ENCODE measurements around the gene CADM2.
"Not testable (repeated sequence)": the region's sequence is repeated elsewhere in the genome, so short reads cannot be mapped to it uniquely, and the experiment has no call there.

The CADM2 gene

DNA sequence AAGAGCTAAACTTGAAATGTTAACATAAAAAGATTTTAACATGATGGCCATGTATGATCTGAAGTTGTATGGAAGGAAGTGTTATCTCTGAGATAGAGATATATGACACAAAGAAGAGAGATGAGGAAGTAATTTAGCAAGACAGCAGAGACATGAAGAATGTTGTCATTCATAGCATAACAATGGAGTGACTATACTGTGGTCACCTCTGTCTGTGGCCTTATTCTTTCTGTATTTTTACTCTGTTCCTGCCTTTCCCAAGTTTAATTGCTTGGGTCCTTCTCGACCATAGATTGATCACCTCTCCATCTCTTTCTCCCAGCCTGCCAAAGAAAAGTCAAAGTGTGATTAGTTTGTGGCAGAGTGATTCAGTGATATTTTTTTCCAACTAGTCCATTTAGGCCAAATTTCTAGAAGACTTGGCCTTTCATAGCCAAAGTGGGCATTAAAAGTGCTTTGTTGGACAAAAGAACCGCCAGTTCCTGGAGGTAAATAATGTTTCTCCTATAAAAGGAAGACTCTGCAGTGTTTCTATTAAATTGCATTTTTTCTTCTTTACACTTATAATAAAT lies 711.9 kb downstream of the CADM2 start:
- no peak for DNase-seq (ENCODE audit: low read depth)

DNA sequence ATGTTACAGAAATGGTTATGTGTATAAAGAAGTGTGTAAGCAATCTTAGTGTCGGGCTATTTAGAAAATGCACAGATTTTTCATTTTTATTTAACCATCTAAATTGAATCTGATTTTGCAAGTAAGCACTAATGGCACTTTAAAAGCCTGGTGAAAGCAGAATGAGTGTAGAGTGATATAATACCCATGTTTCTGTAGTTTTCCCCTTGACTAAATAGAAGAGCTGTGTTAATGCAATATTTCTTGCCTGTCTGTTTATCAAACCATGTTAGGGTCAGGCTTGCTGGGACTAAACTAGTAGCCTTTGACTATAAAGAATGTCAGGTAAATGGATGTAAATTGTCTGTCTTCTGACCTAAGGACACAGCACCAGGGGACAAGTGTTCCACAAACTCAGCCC lies 714.0 kb downstream of the CADM2 start:
- DNase-seq (ENCODE audit: low read depth) = no peak

DNA sequence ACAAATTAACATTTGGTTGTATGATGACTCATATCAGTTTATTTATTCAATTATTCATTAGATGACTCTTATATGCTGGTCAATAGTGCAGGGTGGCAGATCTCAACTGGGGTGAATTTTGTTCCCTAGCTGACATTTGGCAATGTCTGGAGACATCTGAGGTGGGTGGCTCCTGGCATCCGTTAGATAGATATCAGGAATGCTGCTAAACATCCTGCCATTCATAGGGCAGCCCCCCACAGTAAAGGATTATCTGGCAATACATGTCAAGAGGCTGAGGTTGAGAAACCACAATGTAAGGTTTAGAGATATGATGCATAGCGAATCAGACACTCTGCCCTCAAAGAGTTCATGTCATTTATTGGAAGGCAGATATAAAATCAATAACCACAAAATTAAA lies 719.9 kb downstream of the CADM2 start:
- no peak for DNase-seq (ENCODE audit: low read depth)

DNA sequence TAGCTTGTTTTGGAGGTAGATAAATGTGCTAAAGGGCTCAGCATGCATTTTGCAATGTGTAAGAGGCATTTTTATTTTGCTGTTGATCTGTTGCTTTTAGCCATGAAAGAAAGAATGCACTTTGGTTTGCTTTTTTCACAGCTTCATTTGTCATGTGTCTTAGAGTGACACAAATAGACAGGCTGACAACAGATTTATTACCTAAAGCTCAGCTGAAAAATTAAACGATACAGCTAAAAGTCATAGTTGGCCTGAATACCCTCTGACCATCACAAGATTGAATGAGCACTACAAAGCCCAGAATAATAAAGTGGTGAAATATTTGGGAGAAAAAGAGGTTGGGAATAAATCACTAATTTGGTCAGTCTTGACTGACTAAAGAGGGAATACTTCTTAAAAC lies 723.1 kb downstream of the CADM2 start:
- DNase-seq (ENCODE audit: low read depth) = no peak

DNA sequence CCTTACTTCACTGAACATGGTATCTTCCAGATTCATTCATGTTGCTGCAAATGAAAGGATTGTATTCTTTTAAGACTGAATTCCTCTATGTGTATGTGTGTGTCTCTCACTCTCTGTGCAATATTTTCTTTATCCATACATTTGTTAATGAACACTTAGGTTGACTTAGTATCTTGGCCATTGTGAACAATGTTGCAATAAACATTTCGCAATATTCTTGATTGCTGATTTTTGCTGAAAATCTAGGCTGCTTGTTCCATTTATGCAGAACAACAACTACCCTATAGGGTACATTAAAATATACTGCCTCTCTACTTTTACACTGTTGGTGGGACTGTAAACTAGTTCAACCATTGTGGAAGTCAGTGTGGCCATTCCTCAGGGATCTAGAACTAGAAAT lies 732.4 kb downstream of the CADM2 start:
- DNase-seq (ENCODE audit: low read depth) = no peak

DNA sequence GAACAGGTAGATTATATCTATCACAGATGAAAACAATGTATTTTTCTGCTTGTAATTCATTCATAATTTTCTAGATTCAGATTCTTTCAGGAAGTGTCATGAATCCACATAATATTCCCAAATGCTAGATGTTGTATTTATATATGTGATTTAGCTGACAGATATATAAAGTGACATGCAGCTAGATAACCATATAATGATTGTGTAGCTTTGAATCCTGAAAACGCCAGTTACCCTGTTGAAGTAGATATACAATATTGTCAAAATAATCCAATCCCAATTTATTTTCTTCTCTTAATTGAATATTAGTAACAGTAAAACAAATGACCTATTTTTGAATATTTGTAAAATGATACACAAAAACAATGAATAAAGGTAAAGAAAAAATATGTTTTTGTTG lies 738.4 kb downstream of the CADM2 start:
- DNase-seq (ENCODE audit: low read depth) = no peak

DNA sequence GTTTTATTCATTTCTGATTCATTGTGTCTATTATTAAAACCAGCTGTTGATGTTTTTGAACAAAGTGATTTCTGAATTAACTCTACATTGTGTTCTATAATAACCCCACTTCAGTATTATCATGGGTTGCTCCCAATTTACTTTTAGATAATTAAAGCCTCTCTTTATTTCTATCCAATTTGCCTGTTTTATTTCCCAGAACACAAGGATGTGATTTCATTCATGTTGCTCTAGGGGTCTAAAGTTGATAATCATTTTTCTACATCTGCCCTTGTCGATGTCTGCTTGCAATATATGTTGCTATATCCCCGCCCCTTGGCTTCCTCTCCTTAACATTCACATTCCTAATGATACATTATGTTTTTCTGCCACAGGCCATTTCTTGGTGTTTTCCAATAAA lies 747.3 kb downstream of the CADM2 start:
- no peak for DNase-seq (ENCODE audit: low read depth)

DNA sequence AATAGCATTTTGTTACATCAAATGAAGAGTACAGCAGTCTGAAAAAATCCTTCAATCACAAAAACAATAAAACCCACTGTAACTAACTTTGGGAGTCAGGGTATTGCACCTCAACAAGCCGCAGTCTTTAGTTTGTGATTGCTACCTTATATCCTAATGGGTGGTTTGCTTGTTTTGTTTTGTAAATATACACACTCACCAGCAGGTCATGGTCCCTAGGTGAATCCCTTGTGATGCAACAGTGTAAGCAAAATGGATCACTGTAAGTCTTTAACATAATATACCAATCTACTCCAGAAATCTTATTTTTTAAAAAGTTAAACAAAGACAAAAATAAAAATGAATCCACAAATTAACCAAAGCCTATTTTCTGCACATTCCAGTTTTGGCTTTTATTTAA lies 749.5 kb downstream of the CADM2 start:
- not testable (repeated sequence) for DNase-seq (ENCODE audit: low read depth)

DNA sequence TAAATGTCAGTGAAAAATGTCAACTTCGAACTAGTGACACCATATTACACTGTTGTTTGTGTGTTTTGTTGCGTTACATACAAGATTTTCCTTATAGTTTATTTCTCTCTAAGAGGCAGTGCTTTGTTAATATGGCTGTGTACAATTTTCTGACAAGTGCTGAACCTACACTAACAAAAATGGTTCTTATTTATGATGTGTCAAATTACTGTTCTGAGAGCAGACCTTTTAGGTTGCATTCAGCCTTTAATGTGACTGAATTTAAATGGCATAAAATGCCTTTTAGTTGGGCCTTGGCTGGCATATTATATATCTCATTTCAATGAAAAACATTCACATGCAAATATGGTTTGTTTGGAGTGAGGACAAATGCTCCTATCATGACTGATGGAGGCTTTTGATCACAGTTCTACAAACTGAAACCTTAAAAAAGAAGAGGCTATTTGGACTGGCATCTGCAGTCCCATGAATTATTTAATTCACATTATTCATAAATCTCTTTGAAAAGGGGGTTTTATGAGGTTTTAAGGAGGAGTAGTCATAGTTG lies 750.6 kb downstream of the CADM2 start:
- no peak for DNase-seq (ENCODE audit: low read depth)

DNA sequence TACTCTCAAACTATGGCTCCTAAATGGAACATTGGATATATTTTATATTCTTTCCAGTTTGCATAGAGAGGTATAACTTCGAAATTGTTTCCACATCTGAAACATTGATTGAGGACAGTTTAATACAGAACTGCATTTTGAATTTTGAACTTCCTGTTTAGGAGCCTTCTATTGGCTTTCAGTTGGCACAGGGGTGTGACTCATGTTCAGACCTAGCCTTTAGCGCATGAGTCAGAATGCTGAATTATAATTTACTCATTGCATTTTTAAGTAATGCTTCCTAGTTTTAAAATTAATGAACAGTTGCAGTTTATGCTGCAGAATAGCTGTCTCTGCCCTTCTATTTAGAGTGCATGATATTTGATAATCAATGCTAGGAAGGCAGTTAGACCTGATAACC lies 751.7 kb downstream of the CADM2 start:
- DNase-seq (ENCODE audit: low read depth) = no peak

DNA sequence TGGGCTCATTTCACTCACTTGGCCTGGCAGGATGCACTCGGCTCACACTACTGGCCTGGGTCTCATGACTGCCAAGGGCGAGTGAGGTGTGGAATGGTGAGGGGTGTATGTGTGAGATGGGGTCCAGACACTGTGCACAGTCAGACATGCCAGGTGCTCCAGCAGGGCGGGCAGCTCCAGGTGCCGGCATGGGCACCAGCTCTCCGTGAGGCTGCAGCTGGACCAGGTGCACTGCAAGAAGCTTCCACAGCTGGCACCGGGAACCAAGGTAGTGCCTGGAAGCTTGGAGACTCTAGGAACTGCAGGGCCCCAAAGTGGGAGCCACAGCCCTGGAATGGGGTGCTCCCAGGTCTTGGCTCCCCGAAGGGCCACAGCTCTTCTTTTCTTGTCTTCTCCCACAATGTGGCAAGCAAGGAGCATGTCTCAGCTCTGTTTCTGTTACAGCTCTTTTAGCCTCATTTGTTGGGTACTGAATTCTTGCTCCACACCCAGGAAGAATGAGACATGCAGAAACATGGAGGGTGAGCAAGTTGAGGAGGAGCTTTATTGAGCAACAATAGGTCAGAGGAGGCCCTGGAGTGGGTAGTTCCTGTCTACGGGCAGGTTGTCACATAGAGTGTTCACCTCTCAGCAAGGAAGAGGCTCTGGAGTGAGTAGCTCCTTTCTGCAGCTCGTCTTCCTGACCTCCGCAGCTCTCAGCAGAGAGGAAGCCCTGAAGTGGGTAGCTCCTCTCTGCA lies 762.8 kb downstream of the CADM2 start:
- DNase-seq (ENCODE audit: low read depth) = no peak

DNA sequence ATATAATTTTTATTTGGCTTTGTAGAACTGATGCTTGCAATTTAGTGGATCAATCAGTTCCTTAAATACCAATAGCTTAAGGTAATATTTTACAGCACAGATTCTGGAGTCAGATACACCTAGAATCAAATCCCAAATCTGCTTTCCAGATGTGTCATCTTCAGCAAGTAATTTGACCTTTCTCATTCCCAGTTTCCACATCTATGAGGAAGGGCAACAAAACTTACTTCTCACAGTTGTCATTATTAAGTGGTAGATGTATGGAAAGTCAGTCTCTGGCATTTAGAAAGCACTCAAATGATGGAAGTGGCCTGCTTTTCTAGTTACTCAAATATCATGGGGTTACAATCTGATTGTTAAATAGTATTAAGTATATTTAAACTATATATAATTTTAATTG lies 767.0 kb downstream of the CADM2 start:
- DNase-seq (ENCODE audit: low read depth) = no peak

DNA sequence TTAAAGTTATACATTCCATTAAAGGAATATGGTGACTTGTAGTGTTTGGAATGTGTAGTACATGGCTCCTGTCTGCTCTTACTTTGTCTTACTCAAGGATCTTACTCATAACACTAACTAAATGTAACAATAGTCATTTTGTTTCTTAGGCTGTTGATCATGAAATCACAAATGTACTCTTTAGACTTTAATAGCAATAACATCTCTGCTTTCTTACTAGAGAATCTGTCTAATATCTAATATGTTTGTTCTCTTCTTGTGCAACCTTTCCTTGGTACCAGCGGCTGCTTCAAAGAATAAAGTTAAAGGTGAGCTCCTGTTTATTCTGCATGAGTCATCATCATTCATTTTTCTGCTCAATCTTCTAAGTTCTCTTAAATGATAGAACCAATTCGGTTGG lies 767.5 kb downstream of the CADM2 start:
- DNase-seq (ENCODE audit: low read depth) = no peak

DNA sequence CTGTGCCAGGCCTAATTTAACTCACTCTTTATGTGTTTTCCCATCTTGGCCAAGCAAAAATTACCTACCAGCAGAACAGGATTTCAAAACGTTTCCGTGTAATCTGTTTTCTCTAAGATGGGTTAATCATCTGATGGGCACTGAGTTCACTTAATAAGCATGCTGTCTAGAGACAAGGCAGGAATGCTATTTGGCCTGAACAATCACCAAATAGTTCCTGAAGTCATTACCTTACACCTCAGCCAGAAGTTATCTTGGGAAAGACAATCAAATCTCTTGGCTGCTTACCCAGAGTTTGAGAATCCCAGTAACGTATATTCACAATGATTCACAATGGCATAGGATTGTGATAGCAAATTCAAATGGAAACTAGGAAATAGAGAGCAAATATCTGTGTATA lies 779.1 kb downstream of the CADM2 start:
- no peak for DNase-seq (ENCODE audit: low read depth)

DNA sequence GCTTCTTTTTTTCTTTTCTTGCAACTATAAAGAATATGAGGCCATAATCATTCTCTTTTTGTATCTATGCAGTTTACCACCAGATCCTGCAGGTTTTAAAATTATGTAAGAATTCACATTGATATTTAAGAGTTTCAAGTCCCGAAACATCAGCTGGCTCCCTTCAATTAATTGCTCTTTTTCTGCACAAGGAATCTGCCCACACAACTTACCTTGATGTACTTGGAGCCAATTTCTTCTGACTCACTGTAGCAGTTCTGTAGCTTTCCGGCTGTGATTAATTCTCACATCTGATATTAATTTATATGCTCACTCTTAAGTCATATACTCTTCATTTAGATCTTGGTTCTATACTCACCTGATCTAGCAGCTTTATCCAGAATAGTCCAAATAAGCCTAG lies 781.8 kb downstream of the CADM2 start:
- no peak for DNase-seq (ENCODE audit: low read depth)

DNA sequence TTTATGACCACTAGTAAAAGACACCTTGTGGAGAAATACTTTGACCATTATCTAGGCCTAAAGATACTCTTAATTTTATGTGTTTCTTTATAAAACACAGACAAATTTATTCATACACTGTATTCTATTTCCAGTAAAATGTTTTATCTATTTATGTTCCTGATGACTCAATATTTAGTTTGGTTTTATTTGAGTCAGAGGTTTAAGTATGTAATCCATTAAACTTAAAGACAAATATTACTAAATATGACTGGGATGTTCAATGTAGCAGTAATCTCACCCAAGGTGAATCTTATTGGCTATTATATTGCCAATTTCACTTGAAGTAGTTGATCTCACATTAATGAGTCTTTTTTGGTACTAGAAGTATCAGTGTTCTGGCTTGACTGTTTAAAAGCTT lies 799.7 kb downstream of the CADM2 start:
- DNase-seq (ENCODE audit: low read depth) = no peak

DNA sequence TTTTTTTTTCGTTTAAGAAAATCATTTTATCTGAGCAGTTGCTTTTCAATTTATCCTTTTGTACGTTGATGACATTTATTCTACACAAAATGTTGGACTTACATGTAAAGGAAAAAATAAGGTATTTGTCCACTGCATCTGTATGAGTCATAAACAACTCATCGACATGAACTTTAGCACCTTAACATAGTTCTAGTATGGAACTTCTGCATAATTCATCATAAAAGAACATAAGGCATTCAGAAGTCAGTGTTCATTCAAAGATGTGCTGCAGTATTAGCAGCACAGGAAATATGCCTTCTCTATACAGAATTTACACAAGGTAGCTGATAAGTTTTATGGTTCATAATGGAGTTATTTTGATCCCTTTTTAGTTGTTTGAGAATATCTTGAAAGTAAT lies 801.6 kb downstream of the CADM2 start:
- DNase-seq (ENCODE audit: low read depth) = no peak

DNA sequence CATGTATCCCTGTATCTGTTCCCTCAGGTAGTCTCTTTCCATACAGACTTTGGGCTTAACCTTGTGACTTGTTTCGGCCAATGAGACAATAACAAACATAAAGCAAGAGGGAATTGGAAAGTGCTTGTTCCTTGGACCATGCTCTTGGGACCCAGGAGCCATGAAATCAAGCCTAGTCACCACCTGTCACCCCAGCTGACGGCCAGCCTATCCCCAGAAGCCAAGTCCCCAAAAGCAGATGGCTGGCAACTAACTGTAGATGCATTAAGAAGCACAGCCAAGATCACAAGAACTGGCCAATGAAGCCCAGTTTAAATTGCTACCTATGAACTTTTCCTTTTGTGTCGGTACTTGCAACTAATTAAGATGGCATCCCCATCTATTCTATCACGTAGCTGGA lies 822.0 kb downstream of the CADM2 start:
- DNase-seq (ENCODE audit: low read depth) = no peak

DNA sequence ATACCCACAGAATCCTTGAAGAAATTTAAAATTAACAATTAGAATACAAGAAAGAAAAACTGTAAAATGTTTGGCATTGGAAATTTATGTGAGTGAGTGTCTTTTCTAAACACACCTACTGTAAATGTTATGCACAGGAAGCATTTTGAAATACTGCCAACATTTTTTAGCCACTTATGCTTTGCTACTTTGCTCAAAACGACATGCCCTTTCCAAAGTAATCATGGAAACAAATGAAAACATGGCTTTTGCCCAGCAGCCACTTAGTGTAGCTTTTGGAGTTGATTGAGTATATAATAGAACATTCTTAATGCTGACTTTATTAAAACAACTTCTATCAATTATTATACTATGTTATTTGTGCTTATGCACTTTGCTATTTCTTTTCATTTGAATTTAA lies 823.0 kb downstream of the CADM2 start:
- DNase-seq (ENCODE audit: low read depth) = no peak

DNA sequence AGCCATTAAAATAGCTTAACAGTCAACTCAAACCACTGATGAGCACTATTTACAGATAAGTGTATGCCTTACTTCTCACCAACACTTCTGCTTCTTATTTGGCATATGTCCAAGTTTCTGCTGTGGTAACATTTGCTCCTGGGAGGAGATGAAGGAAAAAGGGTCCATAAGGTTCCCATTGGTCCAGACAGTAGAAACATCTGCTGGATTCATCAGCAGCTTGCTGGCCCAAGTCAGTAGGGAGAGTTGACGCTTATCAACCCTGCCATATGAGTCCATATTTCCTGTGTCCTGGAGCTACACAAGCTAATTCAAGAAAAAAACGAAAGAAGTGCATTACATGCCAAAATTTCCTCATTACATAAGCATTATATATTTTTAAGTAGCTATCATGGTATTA lies 824.5 kb downstream of the CADM2 start:
- no peak for DNase-seq (ENCODE audit: low read depth)

DNA sequence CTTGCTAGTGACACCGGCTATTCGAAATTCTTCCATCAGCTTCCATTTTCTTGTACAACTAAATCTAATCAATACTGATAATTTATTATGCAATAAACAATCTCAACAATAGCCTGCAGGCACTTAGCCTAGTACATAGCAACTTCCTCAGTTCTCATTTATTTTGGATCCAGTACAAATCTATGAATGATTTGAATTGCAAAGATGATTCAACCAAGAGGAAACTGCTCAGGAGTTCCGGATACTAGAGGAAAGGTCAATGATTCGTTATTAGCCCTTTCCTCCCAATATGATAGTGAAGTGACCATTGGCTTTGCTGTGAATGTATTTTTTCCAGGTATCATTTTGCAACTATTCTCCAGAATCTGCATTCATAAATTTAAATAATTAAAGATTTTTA lies 827.0 kb downstream of the CADM2 start:
- no peak for DNase-seq (ENCODE audit: low read depth)

DNA sequence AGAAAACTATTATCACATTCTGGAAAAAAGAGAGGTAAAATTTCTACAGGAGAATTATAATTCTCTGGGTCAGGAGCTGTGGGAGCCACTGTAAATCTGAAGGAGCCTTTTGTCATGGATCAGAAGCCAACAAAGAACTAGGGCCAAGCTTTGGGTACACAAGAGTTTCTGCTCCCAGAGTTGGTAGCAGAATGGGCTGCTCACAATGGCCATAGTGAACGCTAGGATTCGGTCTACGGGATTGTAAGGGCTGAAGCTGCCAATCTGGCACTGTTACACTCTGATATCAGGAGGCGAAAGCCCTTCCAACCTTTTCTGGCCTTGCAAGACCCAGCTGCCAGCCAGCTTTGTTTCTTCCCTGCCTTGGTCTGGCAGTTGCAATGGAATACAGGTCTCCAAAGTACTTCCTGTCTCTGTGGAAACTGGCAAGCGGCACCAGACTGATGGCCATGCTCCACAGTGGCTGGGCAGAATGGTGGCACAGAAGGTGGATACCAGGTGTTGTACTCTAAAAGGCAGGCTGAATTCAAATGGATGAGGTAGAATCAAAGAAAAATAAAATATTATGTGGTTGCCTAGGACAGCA lies 831.7 kb downstream of the CADM2 start:
- DNase-seq (ENCODE audit: low read depth) = no peak

DNA sequence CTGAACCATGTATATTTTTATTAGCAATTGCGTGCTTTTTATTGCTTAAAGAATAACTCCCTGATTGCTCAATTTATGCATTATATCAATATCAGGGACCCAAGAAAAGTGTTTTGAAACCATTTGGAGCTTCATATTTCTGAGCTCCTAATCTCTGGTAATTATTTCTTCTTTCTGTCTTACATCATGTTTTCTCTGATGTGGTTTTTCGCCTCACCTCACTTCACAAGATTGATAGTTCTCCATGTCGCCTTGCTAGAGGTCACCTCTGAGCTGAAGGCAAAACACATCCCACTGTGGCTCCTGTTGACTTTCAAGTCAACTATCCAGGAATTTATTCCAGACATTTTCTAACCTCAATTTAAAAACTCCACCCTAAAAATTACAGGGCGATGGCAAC lies 837.4 kb downstream of the CADM2 start:
- DNase-seq (ENCODE audit: low read depth) = no peak

DNA sequence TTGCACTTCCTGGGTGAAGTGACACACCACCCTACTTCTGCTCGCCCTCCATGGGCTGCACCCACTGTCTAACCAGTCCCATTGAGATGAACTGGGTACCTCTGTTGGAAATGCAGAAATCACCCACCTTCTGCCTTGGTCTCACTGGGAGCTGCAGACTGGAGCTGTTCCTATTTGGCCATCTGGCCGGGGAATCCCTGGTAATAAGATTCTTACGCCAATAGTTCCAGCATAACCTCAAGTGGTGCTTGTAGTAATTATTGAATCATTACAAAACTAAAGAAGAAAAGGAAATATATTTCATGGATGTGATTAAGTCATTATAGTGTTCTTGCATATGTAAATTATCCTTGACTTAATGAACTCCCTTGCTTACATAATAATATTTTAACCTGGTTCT lies 841.9 kb downstream of the CADM2 start:
- no peak for DNase-seq (ENCODE audit: low read depth)
